Gastroesophageal sphincter (tissue), 3 donors: ENCODE results near the gene ZNF616.
A peak's percentile ranks its signal among the peaks of the same experiment; 100 is the strongest.

Experiments
- EP300 ChIP-seq: sonication (generic); formaldehyde crosslinking; IDR thresholded peaks from one replicate; pipeline ENCODE4 v1.6.1; 2017; ENCODE audit warnings: antibody characterized with exemption, mild to moderate bottlenecking
- POLR2AphosphoS5 ChIP-seq: sonication (generic); formaldehyde crosslinking; IDR thresholded peaks from one replicate; pipeline ENCODE4 v1.6.1; 2017; ENCODE audit warnings: antibody characterized with exemption
- TF ChIP-seq, protein P1 (sequence below), 4 experiments: fragments of 200-600 bp in 2 of 4; fragments of 450-650 bp in 2 of 4; sonication (generic) in 1 of 4; IDR thresholded peaks; one replicate each; pipeline ENCODE4 v1.5.1; 2017 to 2019; ENCODE audit warnings: antibody characterized with exemption in 4 of 4, mild to moderate bottlenecking in 2 of 4, moderate library complexity in 2 of 4

DNA sequence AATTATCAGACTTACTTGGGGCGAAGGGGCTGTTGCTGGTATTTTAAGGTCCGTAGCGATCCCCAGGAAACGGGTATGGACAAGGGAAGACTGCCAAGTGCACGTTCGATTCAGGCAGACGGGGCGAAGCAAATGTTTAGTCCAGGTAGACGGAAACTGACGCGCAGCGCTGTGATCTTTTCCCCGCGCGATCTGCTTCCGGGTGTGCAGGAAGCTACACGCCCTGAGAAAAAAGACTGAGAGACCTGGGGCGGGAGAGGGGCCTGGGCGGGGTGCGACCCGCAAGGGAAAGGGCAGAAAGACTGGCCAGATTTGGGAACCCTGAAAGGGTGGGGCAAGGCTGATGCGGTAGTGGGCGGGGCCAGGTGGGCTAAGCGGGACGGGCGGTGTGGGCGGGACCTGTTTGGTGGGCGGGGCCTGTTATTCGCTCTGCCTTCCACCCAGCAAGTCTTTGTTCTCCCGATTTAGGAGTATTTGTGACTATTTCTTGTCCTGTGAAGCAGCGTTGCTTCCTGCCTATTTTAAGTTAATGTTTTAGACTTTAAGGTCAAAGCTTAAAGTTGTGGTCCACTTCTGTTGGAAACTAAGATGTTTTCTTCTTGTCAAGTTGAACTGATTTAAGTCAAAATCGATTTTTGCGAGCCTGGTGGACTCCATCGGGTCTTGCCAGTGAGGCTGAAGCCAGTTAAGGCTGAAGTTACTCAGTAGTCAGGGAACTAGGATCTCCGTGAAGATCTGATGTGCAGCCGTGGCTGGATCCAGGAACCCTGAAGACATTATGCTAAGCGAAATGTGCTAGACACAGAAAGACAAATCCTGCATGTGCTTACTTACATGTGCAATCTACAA lies 31.8 kb upstream of the ZNF616 start, which contains the start of gene ZNF836:
- TF ChIP-seq, protein P1, sequence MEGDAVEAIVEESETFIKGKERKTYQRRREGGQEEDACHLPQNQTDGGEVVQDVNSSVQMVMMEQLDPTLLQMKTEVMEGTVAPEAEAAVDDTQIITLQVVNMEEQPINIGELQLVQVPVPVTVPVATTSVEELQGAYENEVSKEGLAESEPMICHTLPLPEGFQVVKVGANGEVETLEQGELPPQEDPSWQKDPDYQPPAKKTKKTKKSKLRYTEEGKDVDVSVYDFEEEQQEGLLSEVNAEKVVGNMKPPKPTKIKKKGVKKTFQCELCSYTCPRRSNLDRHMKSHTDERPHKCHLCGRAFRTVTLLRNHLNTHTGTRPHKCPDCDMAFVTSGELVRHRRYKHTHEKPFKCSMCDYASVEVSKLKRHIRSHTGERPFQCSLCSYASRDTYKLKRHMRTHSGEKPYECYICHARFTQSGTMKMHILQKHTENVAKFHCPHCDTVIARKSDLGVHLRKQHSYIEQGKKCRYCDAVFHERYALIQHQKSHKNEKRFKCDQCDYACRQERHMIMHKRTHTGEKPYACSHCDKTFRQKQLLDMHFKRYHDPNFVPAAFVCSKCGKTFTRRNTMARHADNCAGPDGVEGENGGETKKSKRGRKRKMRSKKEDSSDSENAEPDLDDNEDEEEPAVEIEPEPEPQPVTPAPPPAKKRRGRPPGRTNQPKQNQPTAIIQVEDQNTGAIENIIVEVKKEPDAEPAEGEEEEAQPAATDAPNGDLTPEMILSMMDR (IDR thresholded peaks at IDR 0.05) = no peak
- TF ChIP-seq EP300 (no peak), POLR2AphosphoS5 (peak; percentile 51)
